ENCODE data around the gene NUDT3.

GRCh38 chr6:34234667-34235306, 157.7 kb downstream of the NUDT3 start:
- TF ChIP-seq CTCF (IDR thresholded peaks at IDR 0.05; ENCODE audit: insufficient read depth, low read depth, low read length) (no peak), EZH2 (IDR thresholded peaks at IDR 0.05; ENCODE audit: insufficient read depth, low read length) (no peak)

Measured in astrocyte (in vitro differentiated cells and primary cell).